Dermis blood vessel endothelial cell (primary cell): Measurements from ENCODE around the gene ARHGEF12. TPM values are rescaled to one million over a fixed set of nuclear protein-coding genes. Genes with fewer than 3 reads are reported as not detected.
A peak's percentile ranks its signal among the peaks of the same experiment; 100 is the strongest.

Experiments used
- DNase-seq: peaks from one replicate; pipeline ENCODE4 v3.0.0; 2010
- total RNA-seq: library from RNA; depleted of rRNA; stranded (reverse); fragments of >200 nt; gene quantifications from 2 replicates; pipeline ENCODE4 v1.2.3, GENCODE V29; 2014

ARHGEF12 gene
- total RNA-seq, 1 donor from 2014 or later: 159 TPM

- DNase-seq: peak; percentile 82
Measured at GRCh38 chr11:120389693-120390584, 53.7 kb downstream of the ARHGEF12 start.

DNA sequence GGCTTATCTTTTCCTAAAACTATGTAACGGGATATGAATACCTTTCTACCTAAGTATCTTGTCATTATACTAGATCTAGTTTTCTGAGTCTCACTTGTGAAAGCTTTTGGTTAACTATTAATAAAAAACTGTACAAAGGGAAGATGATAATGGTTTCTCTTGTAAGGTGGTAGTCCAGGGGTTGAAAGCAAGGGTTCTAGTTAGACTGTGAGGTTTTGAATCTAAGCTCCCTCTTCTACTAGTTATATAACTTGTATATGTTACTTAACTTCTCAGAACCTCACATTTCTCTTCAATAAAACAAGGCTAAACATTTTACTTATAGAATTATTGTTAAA lies 54.3 kb downstream of the ARHGEF12 start:
- DNase-seq: no peak

DNA sequence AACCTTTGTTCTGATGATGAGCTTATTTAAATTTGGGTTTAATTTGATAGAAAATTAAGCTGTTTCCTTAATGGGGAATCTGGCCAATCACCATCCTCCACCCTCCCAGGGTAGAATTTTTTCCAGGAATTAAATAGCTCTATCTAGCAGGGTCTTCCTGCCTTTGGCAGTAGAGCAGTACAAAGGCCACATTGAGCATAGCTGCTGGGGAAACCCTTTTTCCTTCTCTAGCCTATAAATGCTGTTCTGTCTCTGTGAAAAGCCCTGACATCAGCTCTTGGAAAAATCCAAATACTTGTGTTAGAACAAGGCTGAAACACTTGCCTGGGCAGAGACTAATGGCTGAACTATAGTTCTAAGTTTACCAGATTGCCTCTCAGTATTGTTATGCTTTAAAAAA lies 55.1 kb downstream of the ARHGEF12 start:
- DNase-seq: peak; percentile 61

DNA sequence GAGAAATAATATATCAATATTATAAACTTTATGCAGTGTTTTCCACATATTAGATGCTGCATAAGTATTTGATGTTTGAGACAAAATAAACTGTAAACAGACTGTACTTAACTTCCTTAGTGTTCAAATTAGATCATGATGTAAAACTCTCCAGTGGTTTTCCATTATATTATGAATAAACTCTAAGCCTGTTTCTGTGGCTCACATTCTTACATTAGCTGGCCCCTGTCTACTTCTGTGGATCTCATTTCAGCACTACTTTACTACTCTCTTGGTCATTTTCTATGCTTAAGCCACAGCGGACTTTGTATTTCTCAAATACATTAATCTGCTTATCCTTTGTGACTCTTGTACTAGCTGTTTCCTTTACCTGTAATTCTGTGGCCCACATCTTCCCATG lies 55.6 kb downstream of the ARHGEF12 start:
- no peak for DNase-seq

GRCh38 chr11:120392314-120392713 lies 56.1 kb downstream of the ARHGEF12 start:
- DNase-seq: no peak

DNA sequence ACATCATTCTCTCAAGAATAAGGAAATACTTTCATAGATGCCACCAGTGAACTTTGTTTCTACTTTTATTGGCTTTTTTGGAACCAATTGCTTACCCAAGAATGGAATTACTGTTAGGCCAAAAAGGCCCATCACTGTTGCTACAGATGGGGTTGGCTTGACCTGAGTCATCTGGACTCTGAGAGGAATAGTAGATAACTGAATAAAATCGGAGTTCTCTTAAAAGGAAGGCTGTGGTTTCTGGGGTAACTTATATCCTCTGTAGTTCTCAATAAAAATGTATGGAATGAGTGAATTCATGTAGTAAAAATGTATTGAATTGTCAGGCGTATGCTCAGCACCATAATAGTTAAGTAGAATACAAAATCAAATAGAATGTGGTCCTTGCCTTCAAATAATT lies 56.6 kb downstream of the ARHGEF12 start:
- DNase-seq: no peak

DNA sequence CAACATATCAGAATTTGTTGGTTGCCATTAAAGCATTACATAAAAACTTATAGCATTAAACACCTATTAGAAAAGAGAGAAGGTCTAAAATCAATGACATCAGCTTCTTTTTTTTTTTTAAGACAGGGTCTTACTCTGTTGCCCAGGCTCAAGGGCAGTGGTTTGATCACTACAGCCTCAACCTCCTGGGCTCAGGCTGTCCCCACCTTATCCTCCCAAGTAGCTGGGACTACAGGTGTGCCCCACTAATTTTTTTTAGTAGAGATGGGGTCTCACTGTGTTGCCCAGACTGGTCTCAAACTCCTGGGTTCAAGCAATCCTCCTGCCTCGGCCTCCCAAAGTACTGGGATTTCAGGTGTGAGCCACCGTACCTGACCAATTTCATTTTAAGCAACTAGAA lies 57.9 kb downstream of the ARHGEF12 start:
- DNase-seq: no peak

DNA sequence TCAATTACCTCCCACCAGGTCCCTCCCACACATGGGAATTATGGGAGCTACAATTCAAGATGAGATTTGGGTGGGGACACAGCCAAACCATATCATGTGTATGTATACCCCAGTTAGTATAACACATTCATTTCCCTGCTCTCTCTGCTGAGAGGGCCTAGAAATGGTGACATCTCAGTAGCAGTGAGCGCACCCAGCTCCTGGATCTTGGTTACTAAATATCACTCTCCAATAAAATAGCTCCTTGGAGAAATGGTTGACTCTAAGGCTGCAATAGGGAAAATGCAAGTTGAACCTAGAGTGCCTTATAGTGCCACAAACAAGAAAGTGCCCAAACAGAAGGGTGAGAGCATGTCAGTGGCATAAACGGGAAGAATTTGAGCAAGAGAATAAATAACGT lies 59.6 kb downstream of the ARHGEF12 start:
- no peak for DNase-seq

- DNase-seq: no peak
Measured at GRCh38 chr11:120398132-120398531, 61.9 kb downstream of the ARHGEF12 start.

DNA sequence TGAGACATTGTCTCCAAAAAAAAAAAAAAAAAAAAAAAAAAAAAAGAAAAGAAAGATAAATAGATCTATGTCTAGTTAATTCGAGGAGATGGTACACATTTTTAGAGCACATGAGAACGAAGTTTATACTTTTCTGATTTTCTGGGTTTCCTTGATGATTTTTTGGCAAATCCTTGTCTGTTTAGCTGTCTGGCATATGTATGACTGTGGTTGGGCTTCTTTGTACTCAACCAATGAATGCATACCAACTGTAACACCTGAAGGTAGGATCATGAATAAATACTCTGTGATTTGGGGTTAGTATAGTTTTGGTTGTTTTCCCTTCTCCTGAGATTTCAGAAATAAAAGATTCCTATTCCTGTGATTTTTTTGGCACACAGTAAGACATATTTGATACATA lies 63.1 kb downstream of the ARHGEF12 start:
- no peak for DNase-seq

- peak; percentile 91 for DNase-seq
Measured at GRCh38 chr11:120400564-120401364, 64.6 kb downstream of the ARHGEF12 start.

GRCh38 chr11:120401506-120401905 lies 65.3 kb downstream of the ARHGEF12 start:
- DNase-seq: no peak

- no peak for DNase-seq
Measured at GRCh38 chr11:120403966-120404365, 67.8 kb downstream of the ARHGEF12 start.

DNA sequence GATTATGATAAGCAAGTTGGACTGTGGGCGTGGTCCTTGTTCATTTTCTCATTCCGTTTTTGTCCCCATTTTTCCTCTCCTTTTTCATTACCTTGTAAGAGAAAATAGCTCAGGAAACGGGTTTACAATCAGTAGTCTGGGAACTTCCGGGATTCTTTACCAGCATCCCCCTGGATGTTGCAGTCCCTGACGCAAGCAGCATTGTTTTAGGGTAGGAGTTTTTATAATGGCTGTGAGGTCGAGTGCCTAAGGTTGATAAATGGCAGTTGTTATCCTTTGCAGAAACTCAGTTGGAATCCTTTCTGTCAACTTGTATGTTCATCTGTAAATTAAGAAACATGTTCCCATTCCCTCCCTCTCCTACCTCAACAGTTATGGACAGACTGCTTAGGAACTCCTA lies 68.3 kb downstream of the ARHGEF12 start:
- DNase-seq: peak; percentile 82

GRCh38 chr11:120409655-120410054 lies 73.4 kb downstream of the ARHGEF12 start:
- DNase-seq: no peak

DNA sequence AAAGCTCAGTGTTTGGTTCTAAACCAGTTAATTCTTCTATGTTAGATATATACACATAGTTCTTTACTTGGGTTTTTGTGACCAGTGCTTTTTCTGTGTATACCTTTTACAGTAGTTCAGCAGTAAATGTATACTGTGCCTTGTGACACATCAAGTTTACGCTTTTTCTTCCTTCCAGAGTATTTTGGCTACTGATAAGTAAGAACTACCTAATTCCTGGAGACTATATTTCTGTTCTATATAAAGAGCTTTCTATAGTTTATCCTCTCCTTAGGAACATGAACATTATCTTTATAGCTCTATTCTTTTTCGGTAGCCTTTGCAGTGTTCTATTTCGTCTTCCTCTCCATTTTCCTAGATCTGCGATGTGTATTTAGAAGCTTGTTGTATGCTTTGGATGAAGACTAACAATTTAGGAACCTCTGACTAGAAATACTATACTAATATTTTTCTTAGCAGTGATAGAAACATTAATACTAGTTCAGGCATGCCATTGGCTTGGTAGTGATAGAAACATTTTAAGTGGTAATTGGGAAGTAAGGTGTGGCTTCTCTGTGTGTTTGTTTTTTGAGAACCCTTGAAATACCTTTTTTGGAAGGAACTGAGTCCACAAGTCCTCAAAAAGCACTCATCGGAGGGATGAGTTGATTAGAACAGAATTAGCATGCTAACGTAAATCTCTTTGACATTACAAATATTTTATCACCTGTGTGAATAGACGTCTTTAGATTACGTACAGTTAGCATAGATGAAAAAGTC lies 74.6 kb downstream of the ARHGEF12 start:
- no peak for DNase-seq

DNA sequence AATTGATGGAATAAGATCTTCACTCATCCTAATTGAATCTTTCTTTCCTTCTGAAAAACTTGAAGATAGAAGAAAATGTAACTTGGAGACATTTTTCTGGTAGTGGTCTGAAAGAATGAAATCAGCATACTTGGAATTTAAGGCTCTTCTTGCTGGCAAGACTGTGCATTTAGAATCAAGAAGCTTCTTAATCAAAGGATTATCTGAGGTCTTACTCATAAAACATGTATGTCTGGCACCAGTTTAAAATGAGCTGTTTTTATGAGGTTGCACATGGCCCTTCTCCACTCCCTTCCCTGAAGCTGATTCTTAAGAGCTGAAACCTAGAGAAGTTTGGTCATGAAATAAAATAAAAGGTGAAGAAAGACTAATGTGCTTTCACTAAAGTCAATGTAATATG lies 77.3 kb downstream of the ARHGEF12 start:
- no peak for DNase-seq

- DNase-seq: no peak
Measured at GRCh38 chr11:120420572-120420971, 84.4 kb downstream of the ARHGEF12 start.

DNA sequence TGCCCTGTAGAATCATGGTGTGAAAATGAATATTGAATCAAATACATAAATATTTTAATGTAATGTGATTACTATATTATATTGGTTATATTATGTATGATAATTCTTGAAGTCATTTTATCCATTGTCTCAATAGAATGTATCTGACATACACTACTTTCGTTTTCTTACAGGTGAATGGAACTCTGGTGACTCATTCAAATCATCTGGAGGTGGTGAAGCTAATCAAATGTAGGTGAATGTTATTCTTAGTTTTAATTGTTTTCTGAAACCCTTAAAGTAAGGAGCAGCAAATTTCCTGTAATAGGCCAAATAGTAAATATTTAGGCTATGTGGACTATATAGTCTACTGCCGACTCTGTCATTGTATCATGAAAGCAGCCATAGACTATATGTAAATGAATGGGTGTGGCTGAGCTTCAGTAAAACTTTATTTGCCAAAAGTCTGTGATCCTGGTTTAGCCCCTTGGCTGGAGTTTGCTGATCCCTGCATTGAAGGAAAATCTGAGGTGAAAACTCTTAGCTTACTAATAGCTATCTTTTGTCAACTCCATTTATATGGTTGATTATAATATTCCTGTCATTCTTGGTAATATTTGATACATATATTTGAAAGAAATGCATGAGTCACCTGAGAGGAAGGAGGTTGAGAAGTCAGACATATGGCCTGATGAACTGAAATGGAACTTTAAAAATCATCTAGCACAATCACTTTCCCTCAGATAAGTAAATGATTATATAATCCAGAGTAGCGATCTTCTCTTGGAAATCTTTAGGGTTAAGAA lies 88.2 kb downstream of the ARHGEF12 start:
- peak; percentile 43 for DNase-seq

GRCh38 chr11:120424970-120425332 lies 88.7 kb downstream of the ARHGEF12 start:
- DNase-seq: no peak

DNA sequence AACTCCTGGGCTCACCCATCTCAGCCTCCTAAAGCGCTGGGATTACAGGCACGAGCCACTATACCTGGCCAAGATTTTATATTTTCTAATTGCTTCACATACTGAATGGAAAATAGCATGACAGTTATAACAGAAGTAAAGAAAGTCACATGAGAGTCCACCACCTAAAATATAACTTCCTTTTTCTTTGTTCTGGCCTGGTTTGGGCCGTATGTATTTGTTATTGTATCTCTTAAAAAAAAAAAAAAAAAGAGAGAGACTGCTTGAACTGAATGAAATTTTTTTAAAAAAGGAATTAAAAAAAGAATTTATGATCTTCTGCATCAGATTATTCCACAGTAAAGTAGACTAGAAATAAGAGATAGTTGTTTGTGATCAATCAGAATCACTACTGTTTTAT lies 89.3 kb downstream of the ARHGEF12 start:
- peak; percentile 14 for DNase-seq

GRCh38 chr11:120430146-120430545 lies 93.9 kb downstream of the ARHGEF12 start:
- DNase-seq: no peak
